SK-N-SH (cell line): Measurements from ENCODE around the gene ASCC1. TPM values are rescaled to one million over a fixed set of nuclear protein-coding genes. Genes with fewer than 3 reads are reported as not detected.

Source experiments
- CTCF ChIA-PET: fragments of 300-600, 350-600 bp; formaldehyde crosslinking; extraction: SDS; loops from one replicate; lab custom pipeline; 2021; lab: Yijun Ruan, JAX
- POLR2A ChIA-PET: fragments of 350-600 bp; sonication (Branson Sonifier 250); formaldehyde crosslinking; extraction: SDS; loops from one replicate; lab custom pipeline; 2020; ENCODE audit warnings: antibody characterized with exemption, inconsistent platforms; lab: Yijun Ruan, JAX
- DNase-seq: peaks from one replicate; pipeline ENCODE4 v3.0.0; 2012
- H2AFZ ChIP-seq: fragments of 200-600 bp; sonication (generic); 2 replicates; pipeline ENCODE4 v1.8.1; 2016; ENCODE audit warnings: antibody characterized with exemption, mild to moderate bottlenecking, low read depth
- H3F3A ChIP-seq: fragments of 200-600 bp; sonication (generic); replicated peaks from 2 replicates; pipeline ENCODE3; 2016; ENCODE audit warnings: antibody characterized with exemption, mild to moderate bottlenecking; ENCODE audit not compliant: insufficient read depth
- H3K27ac ChIP-seq, 2 experiments: fragments of 200-500 bp in 1 of 2; fragments of 200-600 bp in 1 of 2; sonication (Bioruptor generic) in 1 of 2; sonication (generic), shearing (Covaris generic) in 1 of 2; 2 replicates each; pipeline versions ENCODE4 v1.5.1 to v1.6.1; 2014 to 2016; ENCODE audit warnings: low read depth in 2 of 2, inconsistent platforms in 1 of 2, low read length in 1 of 2, mild to moderate bottlenecking in 1 of 2, mixed read lengths in 1 of 2
- H3K27me3 ChIP-seq: fragments of 200-600 bp; sonication (generic), shearing (Covaris generic); 2 replicates; pipeline ENCODE4 v1.6.1; 2016; ENCODE audit warnings: mixed run types; ENCODE audit not compliant: insufficient read depth
- H3K36me3 ChIP-seq, 2 experiments: fragments of 200-500 bp in 1 of 2; fragments of 200-600 bp in 1 of 2; sonication (Bioruptor generic) in 1 of 2; sonication (generic) in 1 of 2; replicated peaks in 1 of 2; 2 replicates each; pipeline versions ENCODE3 to v1.5.1; 2014 to 2016; ENCODE audit warnings: low read length in 1 of 2, mild to moderate bottlenecking in 1 of 2; ENCODE audit not compliant: insufficient read depth in 2 of 2, control insufficient read depth in 1 of 2
- H3K4me1 ChIP-seq, 2 experiments: fragments of 200-500 bp in 1 of 2; fragments of 200-600 bp in 1 of 2; sonication (Bioruptor generic) in 1 of 2; sonication (generic), shearing (Covaris generic) in 1 of 2; 2 replicates each; pipeline versions ENCODE4 v1.5.1 to v1.6.1; 2014 to 2016; ENCODE audit warnings: low read depth in 1 of 2, low read length in 1 of 2, mixed run types in 1 of 2; ENCODE audit not compliant: insufficient read depth in 2 of 2, control insufficient read depth in 1 of 2
- H3K4me2 ChIP-seq: fragments of 200-600 bp; sonication (generic), shearing (Covaris generic); 2 replicates; pipeline ENCODE4 v1.6.1; 2017; ENCODE audit warnings: mixed run types
- H3K4me3 ChIP-seq, 2 experiments: fragments of 200-500 bp in 1 of 2; fragments of 200-600 bp in 1 of 2; sonication (Bioruptor generic) in 1 of 2; sonication (generic), shearing (Covaris generic) in 1 of 2; 2 replicates each; pipeline versions ENCODE4 v1.5.1 to v1.8.1; 2014 to 2016; ENCODE audit warnings: low read depth in 2 of 2, inconsistent platforms in 1 of 2, low read length in 1 of 2, mild to moderate bottlenecking in 1 of 2, mixed read lengths in 1 of 2, moderate library complexity in 1 of 2
- H3K79me2 ChIP-seq: fragments of 200-600 bp; sonication (generic); 2 replicates; pipeline ENCODE4 v1.8.1; 2017; ENCODE audit warnings: mild to moderate bottlenecking; ENCODE audit not compliant: insufficient read depth
- H3K9ac ChIP-seq: fragments of 200-600 bp; sonication (generic); 2 replicates; pipeline ENCODE4 v1.6.1; 2017; ENCODE audit warnings: mixed run types
- H3K9me2 ChIP-seq: fragments of 200-600 bp; sonication (generic); 2 replicates; pipeline ENCODE4 v1.6.1; 2017; ENCODE audit warnings: mixed run types
- H3K9me3 ChIP-seq: fragments of 200-600 bp; sonication (generic); 2 replicates; pipeline ENCODE4 v1.6.1; 2017; ENCODE audit warnings: mixed run types, mild to moderate bottlenecking, moderate library complexity
- H4K20me1 ChIP-seq: fragments of 200-600 bp; sonication (generic); 2 replicates; pipeline ENCODE4 v1.6.1; 2017; ENCODE audit warnings: mild to moderate bottlenecking, mixed run types; ENCODE audit not compliant: insufficient read depth
- EP300 ChIP-seq, 2 experiments: IDR thresholded peaks; 2 replicates each; pipeline versions ENCODE4 v1.4.0 to v1.6.1; 2012; ENCODE audit warnings: borderline replicate concordance in 1 of 2, low read depth in 1 of 2, low read length in 1 of 2
- EZH2phosphoT487 ChIP-seq: fragments of 200-600 bp; sonication (generic); IDR thresholded peaks from 2 replicates; pipeline ENCODE4 v1.6.1; 2017; ENCODE audit warnings: low read depth, mixed run types, mild to moderate bottlenecking, antibody characterized with exemption, moderate library complexity, borderline replicate concordance
- FOSL2 ChIP-seq: IDR thresholded peaks from 2 replicates; pipeline ENCODE4 v1.4.0; 2012; ENCODE audit warnings: low read depth, mild to moderate bottlenecking, moderate library complexity, borderline replicate concordance
- FOXM1 ChIP-seq: IDR thresholded peaks from 2 replicates; pipeline ENCODE4 v1.4.0; 2012; ENCODE audit warnings: low read depth, mild to moderate bottlenecking
- GABPA ChIP-seq: IDR thresholded peaks from 2 replicates; pipeline ENCODE4 v1.4.0; 2012; ENCODE audit warnings: low read depth, mild to moderate bottlenecking
- GATA2 ChIP-seq: sonication (generic); formaldehyde crosslinking; IDR thresholded peaks from 2 replicates; pipeline ENCODE4 v1.5.0; 2020; ENCODE audit warnings: mild to moderate bottlenecking, missing genetic modification reagents
- IRF3 ChIP-seq: fragments of 150-350 bp; IDR thresholded peaks from 2 replicates; pipeline ENCODE4 v1.6.1; 2016; ENCODE audit warnings: mild to moderate bottlenecking, low read depth, low read length
- MAX ChIP-seq: IDR thresholded peaks from 2 replicates; pipeline ENCODE4 v1.4.0; 2012; ENCODE audit warnings: low read depth
- NFIC ChIP-seq: IDR thresholded peaks from 2 replicates; pipeline ENCODE4 v1.4.0; 2012; ENCODE audit warnings: borderline replicate concordance
- NRF1 ChIP-seq: IDR thresholded peaks from 2 replicates; pipeline ENCODE4 v1.6.1; 2012; ENCODE audit warnings: low read depth, mild to moderate bottlenecking, low read length
- POLR2AphosphoS5 ChIP-seq: IDR thresholded peaks from 2 replicates; pipeline ENCODE4 v1.6.1; 2012; ENCODE audit warnings: low read depth, low read length
- RAD21 ChIP-seq: IDR thresholded peaks from 2 replicates; pipeline ENCODE4 v1.6.1; 2012; ENCODE audit warnings: mild to moderate bottlenecking, low read length
- RCOR1 ChIP-seq: fragments of 150-350 bp; IDR thresholded peaks from 2 replicates; pipeline ENCODE4 v1.6.1; 2017; ENCODE audit warnings: antibody characterized with exemption, low read length
- REST ChIP-seq: IDR thresholded peaks from 2 replicates; pipeline ENCODE4 v1.6.1; 2012; ENCODE audit warnings: mild to moderate bottlenecking, low read depth, low read length, moderate library complexity
- RFX5 ChIP-seq: IDR thresholded peaks from 2 replicates; pipeline ENCODE4 v1.6.1; 2012; ENCODE audit warnings: mild to moderate bottlenecking, improper control_type of control experiment, low read length
- SIN3A ChIP-seq: IDR thresholded peaks from 2 replicates; pipeline ENCODE4 v1.6.1; 2012; ENCODE audit warnings: low read depth, mild to moderate bottlenecking, low read length, moderate library complexity, borderline replicate concordance
- TCF12 ChIP-seq: IDR thresholded peaks from 2 replicates; pipeline ENCODE4 v1.4.0; 2012
- TEAD4 ChIP-seq: IDR thresholded peaks from 2 replicates; pipeline ENCODE4 v1.4.0; 2012; ENCODE audit warnings: mild to moderate bottlenecking, borderline replicate concordance; ENCODE audit not compliant: insufficient read depth
- YY1 ChIP-seq: IDR thresholded peaks from 2 replicates; pipeline ENCODE4 v1.4.0; 2012; ENCODE audit warnings: low read depth, mild to moderate bottlenecking
- ZBTB33 ChIP-seq: IDR thresholded peaks from 2 replicates; pipeline ENCODE4 v1.4.0; 2012; ENCODE audit warnings: low read depth, borderline replicate concordance
- WGBS: methylation state at CpG from one replicate; pipeline ENCODE4 v1.1.6; 2017; ENCODE audit warnings: low lambda C conversion rate; 5-methylcytosine and 5-hydroxymethylcytosine counted together
- polyA plus RNA-seq, 3 experiments: library from polyadenylated mRNA; depleted of rRNA; stranded (reverse); fragments of >200 nt; gene quantifications; 2 replicates each; pipeline ENCODE4 v1.2.3, GENCODE V29; 2012

The ASCC1 gene
- polyA plus RNA-seq, 1 of the 3 experiments (the other 2 are of a cell fraction) = 15.0 TPM

GRCh38 chr10:72170733-72171132, 45.3 kb downstream of the ASCC1 start:
- POLR2A ChIA-PET = no interaction called here

More at GRCh38 chr10:72170733-72171132, 45.3 kb downstream of the ASCC1 start:
- Histone ChIP-seq H3K9me3 (no peaks in the 10 kb centered on the region), H3K9me2 (no peaks in the 10 kb centered on the region), H3K4me3 (no peak overlapping the region), H3K9ac (no peak overlapping the region), H3K27ac (peak overlapping the region; percentile 5 to 83; a peak in 3 of 4 replicates), H3K27me3 (no peaks in the 10 kb centered on the region), H3F3A (peaks cover 56% of the 10 kb centered on the region), H3K4me2 (peak overlapping the region; percentile 10; the same call in 1 of the 2 replicates), H3K36me3 (no peaks in the 10 kb centered on the region), H2AFZ (no peak overlapping the region), H4K20me1 (no peaks in the 10 kb centered on the region), H3K4me1 (peaks cover 12 to 35% of the 10 kb centered on the region in 2 experiments), H3K79me2 (no peaks in the 10 kb centered on the region)
- CTCF ChIA-PET = no interaction called here
- TF ChIP-seq MAX (no peak), RAD21 (no peak), EZH2phosphoT487 (no peak), RCOR1 (no peak), NFIC (no peak), RFX5 (no peak), NRF1 (no peak), FOSL2 (no peak), ZBTB33 (no peak), TCF12 (no peak), YY1 (no peak), POLR2AphosphoS5 (no peak), REST (no peak), GABPA (no peak), TEAD4 (no peak), IRF3 (no peak), FOXM1 (no peak), GATA2 (CRISPR knock-in tag) (no peak), SIN3A (no peak), EP300 (IDR thresholded peaks at IDR 0.05; ENCODE audit: borderline replicate concordance in 1 of 2, low read depth in 1 of 2, low read length in 1 of 2) (no peak)
- no peak for DNase-seq
- WGBS = 69% methylated on average over 4 of the region's 4 CpGs
